GM10248 (cell line): ENCODE data around the gene CIC.

ENCODE experiments used
- CTCF ChIA-PET: fragments of 300-600 bp; sonication (Branson Sonifier 250); formaldehyde crosslinking; extraction: SDS; loops from one replicate; lab custom pipeline; 2021; ENCODE audit warnings: antibody characterized with exemption; lab: Yijun Ruan, JAX
- POLR2A ChIA-PET: fragments of 350-650 bp; sonication (Branson Sonifier 250); formaldehyde crosslinking; extraction: SDS; loops from one replicate; lab custom pipeline; 2020; ENCODE audit warnings: antibody characterized with exemption; lab: Yijun Ruan, JAX
- DNase-seq: peaks from one replicate; pipeline ENCODE4 v3.0.0; 2012; ENCODE audit errors: extremely low spot score
- CTCF ChIP-seq: IDR thresholded peaks from 2 replicates; pipeline ENCODE4 v1.5.1; 2012; ENCODE audit warnings: mild to moderate bottlenecking, low read depth; ENCODE audit errors: extremely low read depth, missing control alignments, control extremely low read depth

Gene CIC

GRCh38 chr19:42279902-42280814 lies 11.1 kb downstream of the CIC start:
- DNase-seq: peak; percentile 92
- peak; percentile 93 for TF ChIP-seq CTCF
- ChIA-PET CTCF (interaction anchor here (0.7 to 8.0 kb wide), 30 partner anchors 8 to 177 kb away, joined by 3 to 87 read pairs (median 5); partner anchors contain the start of genes CIC, DEDD2, ERF and GSK3A), POLR2A (interaction anchor here (1.6 kb wide), 1 partner anchor 10 kb away, joined by 8 read pairs; no protein-coding TSS in a partner anchor)

GRCh38 chr19:42280815-42281145 lies 11.7 kb downstream of the CIC start:
- POLR2A ChIA-PET: no interaction called here
- CTCF ChIA-PET: interaction anchor here (1.6 to 8.0 kb wide), 5 partner anchors 11 to 64 kb away, joined by 3 to 87 read pairs (median 13); partner anchors contain the start of genes CIC, DEDD2 and GSK3A
- DNase-seq: no peak
- no peak for TF ChIP-seq CTCF

GRCh38 chr19:42281146-42281826 lies 12.2 kb downstream of the CIC start:
- no peak for TF ChIP-seq CTCF
- ChIA-PET CTCF (interaction anchor here (0.9 to 8.0 kb wide), 3 partner anchors 14 to 36 kb away, joined by 3 to 87 read pairs (median 11); partner anchors contain the start of gene GSK3A), POLR2A (no interaction called here)
- no peak for DNase-seq

GRCh38 chr19:42281827-42282762 lies 13.0 kb downstream of the CIC start:
- ChIA-PET POLR2A (no interaction called here), CTCF (interaction anchor here (0.9 to 8.0 kb wide), 3 partner anchors 13 to 37 kb away, joined by 3 to 87 read pairs (median 11); partner anchors contain the start of gene GSK3A)
- TF ChIP-seq CTCF: no peak
- DNase-seq: no peak

GRCh38 chr19:42282819-42283187 lies 13.8 kb downstream of the CIC start:
- no peak for DNase-seq
- TF ChIP-seq CTCF: no peak
- ChIA-PET POLR2A (interaction anchor here (0.5 kb wide), 1 partner anchor 35 kb away, joined by 8 read pairs; no protein-coding TSS in a partner anchor), CTCF (interaction anchor here (2.5 to 8.0 kb wide), 2 partner anchors 13 to 38 kb away, joined by 11 to 87 read pairs; partner anchors contain the start of gene GSK3A)
